RWPE2 (cell line): ENCODE data around the gene ANKIB1.

Experiments used
- ATAC-seq: fragments of 200-7000 bp; cut with Tn5 transposase; 3 replicates; pipeline ENCODE4 v1.9.1; 2021; ENCODE audit warnings: low read depth
- DNase-seq: peaks from one replicate; pipeline ENCODE4 v3.0.0-alpha.2; 2020; ENCODE audit warnings: low spot score
- H3K27ac ChIP-seq: fragments of 450-650 bp; 2 replicates; pipeline ENCODE4 v1.5.1; 2017; ENCODE audit warnings: mild to moderate bottlenecking; ENCODE audit not compliant: poor library complexity, severe bottlenecking
- H3K27me3 ChIP-seq: fragments of 250-450 bp; sonication (Bioruptor Pico); 2 replicates; pipeline ENCODE4 v1.5.1; 2021; ENCODE audit warnings: mild to moderate bottlenecking, moderate library complexity; ENCODE audit not compliant: insufficient read depth, poor library complexity, severe bottlenecking
- H3K36me3 ChIP-seq: fragments of 250-450 bp; sonication (Bioruptor Pico); 2 replicates; pipeline ENCODE4 v1.5.1; 2020; ENCODE audit warnings: low read depth, mild to moderate bottlenecking, moderate library complexity
- H3K4me1 ChIP-seq: fragments of 250-450 bp; sonication (Bioruptor Pico); 2 replicates; pipeline ENCODE4 v1.5.1; 2021; ENCODE audit warnings: mild to moderate bottlenecking, moderate library complexity; ENCODE audit not compliant: insufficient read depth, poor library complexity, severe bottlenecking
- H3K4me3 ChIP-seq: fragments of 250-450 bp; sonication (Bioruptor Pico); 2 replicates; pipeline ENCODE4 v1.5.1; 2021; ENCODE audit warnings: mild to moderate bottlenecking, moderate library complexity; ENCODE audit not compliant: severe bottlenecking
- H3K9me3 ChIP-seq: fragments of 250-450 bp; sonication (Bioruptor Pico); 2 replicates; pipeline ENCODE4 v1.5.1; 2021; ENCODE audit warnings: mild to moderate bottlenecking, moderate library complexity; ENCODE audit not compliant: severe bottlenecking
- CTCF ChIP-seq: fragments of 450-650 bp; IDR thresholded peaks from one replicate; pipeline ENCODE4 v1.5.1; 2017; ENCODE audit warnings: mild to moderate bottlenecking, moderate library complexity; ENCODE audit not compliant: poor library complexity, severe bottlenecking

Gene ANKIB1

DNA sequence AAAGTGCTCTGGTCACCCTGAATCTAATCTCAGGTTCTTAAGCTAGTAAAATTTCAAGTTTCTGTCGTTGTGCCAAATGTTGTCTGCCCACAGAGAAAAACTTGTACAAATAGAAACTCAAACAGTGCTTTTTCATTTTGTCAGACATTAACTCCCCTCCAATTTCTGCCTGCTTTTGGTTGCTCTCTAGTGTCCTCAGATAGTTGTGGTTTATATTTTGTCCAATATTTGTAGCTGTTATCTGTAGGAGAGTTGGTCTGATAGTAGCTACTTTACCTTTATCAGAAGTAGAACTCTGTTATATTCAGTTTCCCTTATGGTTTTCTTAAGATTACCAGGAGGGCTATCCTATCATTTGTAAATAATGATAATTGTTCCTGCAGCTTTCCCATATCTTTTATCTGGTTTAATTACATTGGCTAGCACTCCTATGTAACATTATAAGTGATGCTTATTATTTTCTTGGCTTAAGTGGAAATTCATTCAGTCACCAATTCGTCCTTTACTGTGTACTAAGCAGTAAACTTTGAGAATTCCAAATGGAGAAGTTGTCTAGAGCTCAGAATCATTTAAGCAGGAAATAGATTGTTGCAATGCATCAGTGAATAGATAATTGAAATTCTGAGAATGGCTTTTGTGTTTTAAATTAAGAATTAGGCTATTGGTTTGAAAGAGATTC, 91.0 kb downstream of the ANKIB1 start:
- H3K36me3 ChIP-seq, result peaks cover 36% of the 10 kb centered on the region
- H3K4me3 ChIP-seq, result no peak overlapping the region
- no peaks in the 10 kb centered on the region for H3K27me3 ChIP-seq
- no peak overlapping the region for H3K27ac ChIP-seq
- H3K9me3 ChIP-seq, result no peaks in the 10 kb centered on the region
- no peak for ATAC-seq
- no peaks in the 10 kb centered on the region for H3K4me1 ChIP-seq
- no peak for TF ChIP-seq CTCF
- no peak for DNase-seq

- ATAC-seq, result no peak
- no peaks in the 10 kb centered on the region for H3K4me1 ChIP-seq
These were observed 94.2 kb downstream of the ANKIB1 start for GRCh38 chr7:92340016-92340415.

DNA sequence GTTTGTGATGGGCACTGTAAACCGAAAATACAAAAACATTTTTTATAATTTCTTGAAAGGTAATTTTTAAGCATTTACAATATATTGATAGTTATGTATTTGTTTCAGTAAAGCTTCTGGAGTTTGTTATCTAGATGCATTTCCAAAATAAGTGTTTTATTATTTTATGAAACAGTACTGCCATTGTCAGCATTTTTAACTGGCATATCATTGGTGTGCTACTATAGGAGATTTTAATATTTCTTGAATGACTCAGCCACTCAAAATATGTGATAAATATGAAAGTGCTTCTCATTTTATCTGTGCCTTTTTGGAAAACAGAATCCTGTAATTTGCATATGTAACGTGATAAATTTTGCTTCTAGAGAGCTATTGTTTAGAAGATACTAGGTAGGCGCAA, 97.9 kb downstream of the ANKIB1 start:
- ATAC-seq (no peak), DNase-seq (no peak)
- no peaks in the 10 kb centered on the region for H3K9me3 ChIP-seq
- H3K36me3 ChIP-seq, result peaks cover 41% of the 10 kb centered on the region
- no peak for TF ChIP-seq CTCF
- H3K27ac ChIP-seq, result no peak overlapping the region
- H3K4me1 ChIP-seq, result no peaks in the 10 kb centered on the region
- no peaks in the 10 kb centered on the region for H3K27me3 ChIP-seq
- H3K4me3 ChIP-seq, result no peak overlapping the region

More at GRCh38 chr7:92340016-92340415, 94.2 kb downstream of the ANKIB1 start:
- Histone ChIP-seq H3K9me3 (no peaks in the 10 kb centered on the region), H3K27me3 (no peaks in the 10 kb centered on the region), H3K4me3 (no peak overlapping the region), H3K36me3 (peaks cover 30% of the 10 kb centered on the region), H3K27ac (no peak overlapping the region)
- no peak for DNase-seq
- TF ChIP-seq CTCF, result no peak

GRCh38 chr7:92352009-92352408, 106.2 kb downstream of the ANKIB1 start:
- Histone ChIP-seq H3K36me3 (peaks cover 72% of the 10 kb centered on the region), H3K9me3 (no peaks in the 10 kb centered on the region), H3K4me3 (no peak overlapping the region), H3K27ac (no peak overlapping the region), H3K4me1 (no peaks in the 10 kb centered on the region), H3K27me3 (no peaks in the 10 kb centered on the region)
- TF ChIP-seq CTCF, result no peak
- ATAC-seq, result no peak
- no peak for DNase-seq

DNA sequence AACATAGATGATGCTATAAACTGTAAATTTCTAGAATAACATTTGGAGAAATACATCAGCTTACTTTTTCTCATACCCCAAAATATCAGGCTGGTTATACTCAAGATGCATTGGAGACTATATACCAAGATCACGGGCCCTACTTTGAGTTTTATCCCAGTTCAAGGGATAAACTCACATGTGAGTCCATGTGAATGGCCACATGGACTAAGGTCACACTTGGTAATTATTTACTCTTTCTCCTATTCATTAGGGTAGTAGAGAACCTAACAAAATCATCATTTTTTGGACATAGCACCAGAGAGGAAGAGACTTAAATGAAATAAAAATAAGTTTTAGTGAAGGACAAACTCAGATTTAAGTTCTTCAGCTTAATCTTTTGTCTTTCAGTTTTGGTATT, 108.4 kb downstream of the ANKIB1 start:
- ATAC-seq, result no peak
- DNase-seq, result no peak
- peaks cover 54% of the 10 kb centered on the region for H3K36me3 ChIP-seq
- no peak for TF ChIP-seq CTCF
- H3K9me3 ChIP-seq, result no peaks in the 10 kb centered on the region
- H3K4me3 ChIP-seq, result no peak overlapping the region
- no peak overlapping the region for H3K27ac ChIP-seq
- H3K27me3 ChIP-seq, result no peaks in the 10 kb centered on the region
- no peaks in the 10 kb centered on the region for H3K4me1 ChIP-seq
